Neutrophil (primary cell): Measurements from ENCODE around the gene TBC1D4.

Experiments used
- H3K27ac ChIP-seq: fragments of 200-600 bp; sonication (generic); 2 replicates; pipeline ENCODE4 v1.5.1; 2016; ENCODE audit warnings: mild to moderate bottlenecking, moderate library complexity
- H3K27me3 ChIP-seq: fragments of 200-600 bp; sonication (generic); 2 replicates; pipeline ENCODE4 v1.6.0; 2016; ENCODE audit warnings: mild to moderate bottlenecking
- H3K36me3 ChIP-seq: fragments of 200-600 bp; sonication (generic); 2 replicates; pipeline ENCODE4 v1.5.1; 2017
- H3K4me1 ChIP-seq, 2 experiments: fragments of 200-600 bp in 1 of 2; sonication (generic) in 1 of 2; 1 replicate in 1 of 2; 2 replicates in 1 of 2; pipeline versions ENCODE4 v1.5.1 to v1.6.1; 2013 to 2016; ENCODE audit warnings: low read depth in 1 of 2, low read length in 1 of 2, mild to moderate bottlenecking in 1 of 2, moderate library complexity in 1 of 2; ENCODE audit not compliant: control insufficient read depth in 1 of 2, insufficient read depth in 1 of 2
- H3K4me3 ChIP-seq, 2 experiments: fragments of 200-600 bp in 1 of 2; sonication (generic) in 1 of 2; 1 replicate in 1 of 2; 2 replicates in 1 of 2; pipeline ENCODE4 v1.5.1; 2013 to 2016; ENCODE audit warnings: low read depth in 1 of 2, low read length in 1 of 2, mild to moderate bottlenecking in 1 of 2, moderate library complexity in 1 of 2
- H3K9me3 ChIP-seq: fragments of 200-600 bp; sonication (generic); 2 replicates; pipeline ENCODE4 v1.5.1; 2016
- TF ChIP-seq, protein P1 (sequence below): fragments of 200-600 bp; sonication (generic); IDR thresholded peaks from 2 replicates; pipeline ENCODE4 v1.5.1; 2016; ENCODE audit warnings: antibody characterized with exemption

TBC1D4 gene

DNA sequence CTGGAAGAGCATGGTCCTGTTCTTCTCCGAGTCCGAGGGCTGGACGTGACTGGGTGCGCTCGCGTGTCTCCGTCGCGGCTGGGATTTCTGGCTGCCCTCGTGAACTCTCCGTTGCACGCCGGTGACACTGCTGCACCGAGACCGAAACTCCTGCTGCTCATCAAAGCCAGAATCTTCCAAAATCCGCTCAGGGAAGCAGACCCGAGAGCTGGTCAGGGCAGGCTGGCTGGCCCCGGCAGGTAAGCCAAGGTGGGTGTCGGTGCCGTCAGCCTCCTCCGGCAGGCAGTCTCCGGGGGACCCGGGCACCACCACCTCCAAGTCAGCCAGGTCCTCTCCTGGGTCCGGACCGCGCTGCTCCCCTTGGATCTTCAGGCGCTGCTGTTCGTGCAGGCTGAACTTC is 119.9 kb downstream of the TBC1D4 start:
- no peak overlapping the region for H3K4me3 ChIP-seq
- H3K36me3 ChIP-seq, result no peaks in the 10 kb centered on the region
- H3K27ac ChIP-seq, result no peak overlapping the region
- TF ChIP-seq, protein P1, sequence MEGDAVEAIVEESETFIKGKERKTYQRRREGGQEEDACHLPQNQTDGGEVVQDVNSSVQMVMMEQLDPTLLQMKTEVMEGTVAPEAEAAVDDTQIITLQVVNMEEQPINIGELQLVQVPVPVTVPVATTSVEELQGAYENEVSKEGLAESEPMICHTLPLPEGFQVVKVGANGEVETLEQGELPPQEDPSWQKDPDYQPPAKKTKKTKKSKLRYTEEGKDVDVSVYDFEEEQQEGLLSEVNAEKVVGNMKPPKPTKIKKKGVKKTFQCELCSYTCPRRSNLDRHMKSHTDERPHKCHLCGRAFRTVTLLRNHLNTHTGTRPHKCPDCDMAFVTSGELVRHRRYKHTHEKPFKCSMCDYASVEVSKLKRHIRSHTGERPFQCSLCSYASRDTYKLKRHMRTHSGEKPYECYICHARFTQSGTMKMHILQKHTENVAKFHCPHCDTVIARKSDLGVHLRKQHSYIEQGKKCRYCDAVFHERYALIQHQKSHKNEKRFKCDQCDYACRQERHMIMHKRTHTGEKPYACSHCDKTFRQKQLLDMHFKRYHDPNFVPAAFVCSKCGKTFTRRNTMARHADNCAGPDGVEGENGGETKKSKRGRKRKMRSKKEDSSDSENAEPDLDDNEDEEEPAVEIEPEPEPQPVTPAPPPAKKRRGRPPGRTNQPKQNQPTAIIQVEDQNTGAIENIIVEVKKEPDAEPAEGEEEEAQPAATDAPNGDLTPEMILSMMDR, result no peak
- peaks cover 3% of the 10 kb centered on the region for H3K27me3 ChIP-seq
- no peaks in the 10 kb centered on the region for H3K9me3 ChIP-seq
- H3K4me1 ChIP-seq, result no peaks in the 10 kb centered on the region

GRCh38 chr13:75360170-75360569 is 121.8 kb downstream of the TBC1D4 start:
- no peak overlapping the region for H3K4me3 ChIP-seq
- H3K27me3 ChIP-seq, result no peaks in the 10 kb centered on the region
- H3K9me3 ChIP-seq, result no peaks in the 10 kb centered on the region
- H3K27ac ChIP-seq, result no peak overlapping the region
- no peaks in the 10 kb centered on the region for H3K4me1 ChIP-seq
- TF ChIP-seq, protein P1, result no peak
- H3K36me3 ChIP-seq, result no peaks in the 10 kb centered on the region

DNA sequence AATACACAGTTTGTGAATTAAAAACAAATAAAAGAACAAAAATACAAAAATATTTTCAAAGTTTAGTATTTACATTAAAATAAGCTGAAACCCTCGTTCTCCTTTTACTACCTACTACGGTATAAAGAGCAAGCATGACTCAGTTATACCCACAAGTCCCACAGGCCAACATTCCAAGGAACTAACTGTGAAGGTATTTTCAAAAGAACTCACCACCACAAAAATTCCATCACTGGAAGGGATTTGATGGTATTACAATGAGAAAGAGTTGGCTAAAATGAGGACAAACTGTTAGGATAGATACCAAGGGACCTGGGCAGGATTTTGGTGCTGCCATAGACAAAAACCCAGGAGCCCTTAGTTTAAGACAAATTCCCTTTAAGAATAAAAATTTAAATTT is 122.7 kb downstream of the TBC1D4 start:
- Histone ChIP-seq H3K36me3 (no peaks in the 10 kb centered on the region), H3K9me3 (no peaks in the 10 kb centered on the region), H3K27me3 (no peaks in the 10 kb centered on the region), H3K27ac (no peak overlapping the region), H3K4me3 (no peak overlapping the region), H3K4me1 (no peaks in the 10 kb centered on the region)
- TF ChIP-seq, protein P1, result no peak

- TF ChIP-seq, protein P1, result no peak
- no peaks in the 10 kb centered on the region for H3K36me3 ChIP-seq
- no peaks in the 10 kb centered on the region for H3K9me3 ChIP-seq
- no peak overlapping the region for H3K4me3 ChIP-seq
- no peak overlapping the region for H3K27ac ChIP-seq
- no peaks in the 10 kb centered on the region for H3K27me3 ChIP-seq
- H3K4me1 ChIP-seq, result no peaks in the 10 kb centered on the region
These were observed 124.2 kb downstream of the TBC1D4 start for GRCh38 chr13:75357576-75358289.

- no peaks in the 10 kb centered on the region for H3K4me1 ChIP-seq
- no peak overlapping the region for H3K27ac ChIP-seq
- H3K36me3 ChIP-seq, result no peaks in the 10 kb centered on the region
- TF ChIP-seq, protein P1, result no peak
- H3K4me3 ChIP-seq, result no peak overlapping the region
- H3K9me3 ChIP-seq, result no peaks in the 10 kb centered on the region
- H3K27me3 ChIP-seq, result no peaks in the 10 kb centered on the region
These were observed 125.5 kb downstream of the TBC1D4 start for GRCh38 chr13:75356421-75356820.
